HepG2 (cell line): ENCODE measurements around the gene DCTN3. TPM values are rescaled to one million over a fixed set of nuclear protein-coding genes. Genes with fewer than 3 reads are reported as not detected.

Experiments used
- ATRX ChIP-seq: sonication (generic); formaldehyde crosslinking; IDR thresholded peaks from 2 replicates; pipeline ENCODE4 v1.4.0; 2020; ENCODE audit warnings: missing genetic modification reagents, borderline replicate concordance
- GFI1 ChIP-seq: sonication (generic); formaldehyde crosslinking; IDR thresholded peaks from 2 replicates; pipeline ENCODE4 v1.5.0; 2020; ENCODE audit warnings: missing genetic modification reagents, mild to moderate bottlenecking, borderline replicate concordance
- IRX3 ChIP-seq: sonication (generic); formaldehyde crosslinking; IDR thresholded peaks from 2 replicates; pipeline ENCODE4 v1.8.1; 2023; ENCODE audit warnings: mild to moderate bottlenecking, low read depth, missing genetic modification reagents, borderline replicate concordance
- RORA ChIP-seq: sonication (generic); formaldehyde crosslinking; IDR thresholded peaks from 2 replicates; pipeline ENCODE4 v1.5.0; 2020; ENCODE audit warnings: mild to moderate bottlenecking, missing genetic modification reagents, moderate library complexity
- SMARCC2 ChIP-seq: fragments of 450-650 bp; IDR thresholded peaks from 2 replicates; pipeline ENCODE4 v1.6.1; 2017; ENCODE audit warnings: antibody characterized with exemption, mild to moderate bottlenecking
- SP5 ChIP-seq: IDR thresholded peaks from 2 replicates; pipeline ENCODE4 v1.6.1; 2016; ENCODE audit warnings: low read depth, borderline replicate concordance
- ZC3H13 ChIP-seq: sonication (generic); formaldehyde crosslinking; IDR thresholded peaks from 2 replicates; pipeline ENCODE4 v1.8.1; 2023; ENCODE audit warnings: mild to moderate bottlenecking, missing genetic modification reagents, moderate library complexity
- ZNF460 ChIP-seq: sonication (generic); formaldehyde crosslinking; IDR thresholded peaks from 2 replicates; pipeline ENCODE4 v1.5.1; 2020; ENCODE audit warnings: missing genetic modification reagents, mild to moderate bottlenecking, borderline replicate concordance
- polyA plus RNA-seq, 8 experiments: library from polyadenylated mRNA; depleted of rRNA in 3 of 8; stranded (reverse) in 7 of 8; unstranded in 1 of 8; fragments of >200 nt; fragmentation: Illumina TruSeq in 4 of 8; extraction: Trizol in 4 of 8; gene quantifications; 2 replicates each; pipeline versions ENCODE4 v1.2.1 to v1.2.3, GENCODE V29; 2011 to 2016; ENCODE audit warnings: low read depth in 4 of 8, missing spikeins in 1 of 8, mixed read lengths in 1 of 8; ENCODE audit not compliant: insufficient read depth in 1 of 8
- total RNA-seq, 5 experiments: library from RNA; depleted of rRNA; stranded (reverse); fragments of >200 nt; fragmentation: Illumina TruSeq; extraction: Trizol; gene quantifications; 2 replicates each; pipeline ENCODE4 v1.2.3, GENCODE V29; 2016; ENCODE audit warnings: low read depth in 1 of 5
- TF ChIP-seq, protein P1 (sequence below), 2 experiments: fragments of 450-650 bp in 1 of 2; sonication (generic) in 1 of 2; formaldehyde crosslinking in 1 of 2; IDR thresholded peaks; 2 replicates each; pipeline versions ENCODE4 v1.6.1 to v1.8.0; 2016 to 2022; ENCODE audit warnings: antibody characterized with exemption in 1 of 2, mild to moderate bottlenecking in 1 of 2, missing genetic modification reagents in 1 of 2
- TF ChIP-seq, protein P2 (sequence below): sonication (generic); formaldehyde crosslinking; IDR thresholded peaks from 2 replicates; pipeline ENCODE4 v1.5.0; 2020; ENCODE audit warnings: mild to moderate bottlenecking, missing genetic modification reagents, borderline replicate concordance
- TF ChIP-seq, protein P3 (sequence below): sonication (generic); formaldehyde crosslinking; IDR thresholded peaks from 2 replicates; pipeline ENCODE4 v1.4.0; 2020; ENCODE audit warnings: missing genetic modification reagents

DCTN3 gene
- total and polyA plus RNA-seq, 2 of the 13 experiments (the other 11 are each of a cell fraction or from before 2014, with no cell fraction given), result 27.4 to 34.5 TPM

DNA sequence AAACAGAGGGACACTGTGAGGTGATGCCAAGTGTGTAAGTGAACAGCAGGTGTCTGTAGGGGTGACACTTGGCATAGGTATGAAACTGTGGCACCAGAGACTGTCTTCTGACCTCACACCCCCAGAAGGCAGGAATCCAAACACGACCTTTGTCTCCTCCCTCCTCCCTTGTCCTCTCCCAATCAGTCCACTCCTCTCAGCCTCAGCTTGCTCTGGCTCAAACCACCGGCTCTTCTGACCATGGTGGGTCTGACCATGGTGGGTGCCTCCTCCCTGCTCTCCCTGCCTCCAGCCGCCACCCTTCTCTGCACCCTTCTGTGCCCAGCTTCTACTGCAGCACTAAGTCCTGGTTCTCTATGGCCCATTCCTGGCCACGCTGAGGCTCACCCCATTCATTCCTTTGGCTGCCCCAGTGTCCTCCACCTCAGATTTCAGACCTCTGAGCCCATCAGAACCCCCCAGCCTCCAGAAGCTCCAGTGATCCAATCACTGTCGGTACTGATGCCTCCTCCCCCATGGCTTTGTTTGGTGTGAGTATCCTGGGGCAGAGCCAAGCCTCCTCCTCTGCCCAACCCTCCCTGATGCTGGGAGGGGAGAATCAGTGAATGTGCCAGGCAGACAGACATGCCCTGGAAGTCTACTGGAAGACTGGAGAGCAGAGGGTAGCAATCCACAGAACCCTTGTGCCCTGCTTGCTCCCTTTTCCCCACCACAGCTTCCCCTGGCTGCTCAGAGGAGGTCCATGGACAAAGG, 10.3 kb upstream of the DCTN3 start (continued):
- TF ChIP-seq, protein P1, sequence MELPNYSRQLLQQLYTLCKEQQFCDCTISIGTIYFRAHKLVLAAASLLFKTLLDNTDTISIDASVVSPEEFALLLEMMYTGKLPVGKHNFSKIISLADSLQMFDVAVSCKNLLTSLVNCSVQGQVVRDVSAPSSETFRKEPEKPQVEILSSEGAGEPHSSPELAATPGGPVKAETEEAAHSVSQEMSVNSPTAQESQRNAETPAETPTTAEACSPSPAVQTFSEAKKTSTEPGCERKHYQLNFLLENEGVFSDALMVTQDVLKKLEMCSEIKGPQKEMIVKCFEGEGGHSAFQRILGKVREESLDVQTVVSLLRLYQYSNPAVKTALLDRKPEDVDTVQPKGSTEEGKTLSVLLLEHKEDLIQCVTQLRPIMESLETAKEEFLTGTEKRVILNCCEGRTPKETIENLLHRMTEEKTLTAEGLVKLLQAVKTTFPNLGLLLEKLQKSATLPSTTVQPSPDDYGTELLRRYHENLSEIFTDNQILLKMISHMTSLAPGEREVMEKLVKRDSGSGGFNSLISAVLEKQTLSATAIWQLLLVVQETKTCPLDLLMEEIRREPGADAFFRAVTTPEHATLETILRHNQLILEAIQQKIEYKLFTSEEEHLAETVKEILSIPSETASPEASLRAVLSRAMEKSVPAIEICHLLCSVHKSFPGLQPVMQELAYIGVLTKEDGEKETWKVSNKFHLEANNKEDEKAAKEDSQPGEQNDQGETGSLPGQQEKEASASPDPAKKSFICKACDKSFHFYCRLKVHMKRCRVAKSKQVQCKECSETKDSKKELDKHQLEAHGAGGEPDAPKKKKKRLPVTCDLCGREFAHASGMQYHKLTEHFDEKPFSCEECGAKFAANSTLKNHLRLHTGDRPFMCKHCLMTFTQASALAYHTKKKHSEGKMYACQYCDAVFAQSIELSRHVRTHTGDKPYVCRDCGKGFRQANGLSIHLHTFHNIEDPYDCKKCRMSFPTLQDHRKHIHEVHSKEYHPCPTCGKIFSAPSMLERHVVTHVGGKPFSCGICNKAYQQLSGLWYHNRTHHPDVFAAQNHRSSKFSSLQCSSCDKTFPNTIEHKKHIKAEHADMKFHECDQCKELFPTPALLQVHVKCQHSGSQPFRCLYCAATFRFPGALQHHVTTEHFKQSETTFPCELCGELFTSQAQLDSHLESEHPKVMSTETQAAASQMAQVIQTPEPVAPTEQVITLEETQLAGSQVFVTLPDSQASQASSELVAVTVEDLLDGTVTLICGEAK (IDR thresholded peaks at IDR 0.05), result no peak
- TF ChIP-seq, protein P1 (CRISPR knock-in tag; IDR thresholded peaks at IDR 0.05), result no peak
- TF ChIP-seq RORA (CRISPR knock-in tag) (no peak), SP5 (peak; percentile 45; the same call in 1 of the 2 replicates), ZNF460 (CRISPR knock-in tag) (no peak), GFI1 (CRISPR knock-in tag) (no peak), SMARCC2 (no peak), ATRX (CRISPR knock-in tag) (no peak), ZC3H13 (no peak), IRX3 (CRISPR knock-in tag) (no peak)
- TF ChIP-seq, protein P2, sequence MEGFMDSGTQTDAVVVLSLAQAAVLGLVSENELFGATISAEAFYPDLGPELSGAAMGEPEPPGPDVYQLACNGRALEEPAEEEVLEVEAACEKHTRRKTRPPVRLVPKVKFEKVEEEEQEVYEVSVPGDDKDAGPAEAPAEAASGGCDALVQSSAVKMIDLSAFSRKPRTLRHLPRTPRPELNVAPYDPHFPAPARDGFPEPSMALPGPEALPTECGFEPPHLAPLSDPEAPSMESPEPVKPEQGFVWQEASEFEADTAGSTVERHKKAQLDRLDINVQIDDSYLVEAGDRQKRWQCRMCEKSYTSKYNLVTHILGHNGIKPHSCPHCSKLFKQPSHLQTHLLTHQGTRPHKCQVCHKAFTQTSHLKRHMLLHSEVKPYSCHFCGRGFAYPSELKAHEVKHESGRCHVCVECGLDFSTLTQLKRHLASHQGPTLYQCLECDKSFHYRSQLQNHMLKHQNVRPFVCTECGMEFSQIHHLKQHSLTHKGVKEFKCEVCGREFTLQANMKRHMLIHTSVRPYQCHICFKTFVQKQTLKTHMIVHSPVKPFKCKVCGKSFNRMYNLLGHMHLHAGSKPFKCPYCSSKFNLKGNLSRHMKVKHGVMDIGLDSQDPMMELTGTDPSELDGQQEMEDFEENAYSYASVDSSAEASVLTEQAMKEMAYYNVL (CRISPR knock-in tag), result no peak
- TF ChIP-seq, protein P3, sequence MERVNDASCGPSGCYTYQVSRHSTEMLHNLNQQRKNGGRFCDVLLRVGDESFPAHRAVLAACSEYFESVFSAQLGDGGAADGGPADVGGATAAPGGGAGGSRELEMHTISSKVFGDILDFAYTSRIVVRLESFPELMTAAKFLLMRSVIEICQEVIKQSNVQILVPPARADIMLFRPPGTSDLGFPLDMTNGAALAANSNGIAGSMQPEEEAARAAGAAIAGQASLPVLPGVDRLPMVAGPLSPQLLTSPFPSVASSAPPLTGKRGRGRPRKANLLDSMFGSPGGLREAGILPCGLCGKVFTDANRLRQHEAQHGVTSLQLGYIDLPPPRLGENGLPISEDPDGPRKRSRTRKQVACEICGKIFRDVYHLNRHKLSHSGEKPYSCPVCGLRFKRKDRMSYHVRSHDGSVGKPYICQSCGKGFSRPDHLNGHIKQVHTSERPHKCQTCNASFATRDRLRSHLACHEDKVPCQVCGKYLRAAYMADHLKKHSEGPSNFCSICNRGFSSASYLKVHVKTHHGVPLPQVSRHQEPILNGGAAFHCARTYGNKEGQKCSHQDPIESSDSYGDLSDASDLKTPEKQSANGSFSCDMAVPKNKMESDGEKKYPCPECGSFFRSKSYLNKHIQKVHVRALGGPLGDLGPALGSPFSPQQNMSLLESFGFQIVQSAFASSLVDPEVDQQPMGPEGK, result peak; percentile 30; the same call in 1 of the 2 replicates
